Frontal cortex (tissue), 4 donors: ENCODE results near the gene ABHD12B. TPM values are rescaled to one million over a fixed set of nuclear protein-coding genes. Genes with fewer than 3 reads are reported as not detected.

Experiments
- DNase-seq, 2 donors: peaks; one replicate each; pipeline ENCODE4 v3.0.0; 2012; ENCODE audit warnings: low spot score in 2 of 2
- FAIRE-seq: peaks from 2 replicates; lab custom pipeline; 2012; peaks lifted over from hg19 to GRCh38; lab: Jason Lieb, UNC
- small RNA-seq: library from RNA; depleted of rRNA; stranded (forward); fragments of <200 nt; gene quantifications from one replicate; pipeline ENCODE3, GENCODE V24; 2014
- total RNA-seq: library from RNA; depleted of rRNA; stranded (reverse); fragments of >200 nt; gene quantifications from one replicate; pipeline ENCODE4 v1.2.3, GENCODE V29; 2014
- donor health status: control.
- donor health status: control.
- donor health status: control.

The ABHD12B gene
- total RNA-seq, 1 donor from 2014 or later = not detected

GRCh38 chr14:50951032-50951431, 79.2 kb downstream of the ABHD12B start:
- DNase-seq = no peak
- FAIRE-seq = no peak

GRCh38 chr14:50953502-50953901, 81.6 kb downstream of the ABHD12B start:
- DNase-seq (no peak), FAIRE-seq (no peak)

Small RNAs within 50 kb of the gene (small RNA-seq; reads per million reads assigned to genes)
- not detected for gene RF00593

Other genes starting within 250 kb of the ABHD12B start
- 19.6 TPM for gene SAV1, start 203.7 kb upstream of the ABHD12B start, total RNA-seq
- gene NIN, start 40.9 kb upstream of the ABHD12B start, total RNA-seq = 44.4 TPM
- 4.5 TPM for gene PYGL, start 72.4 kb downstream of the ABHD12B start, total RNA-seq
- 28.5 TPM for gene TRIM9, start 223.1 kb downstream of the ABHD12B start, total RNA-seq